ENCODE measurements around the gene TUT7. TPM values are rescaled to one million over a fixed set of nuclear protein-coding genes. Genes with fewer than 3 reads are reported as not detected.

The TUT7 gene
- polyA plus RNA-seq, 1 donor from 2014 or later = 21.0 TPM

- H3K27ac ChIP-seq (ENCODE audit: low read length) = no peak overlapping the region
- peaks cover 10% of the 10 kb centered on the region for H3K36me3 ChIP-seq (ENCODE audit: insufficient read depth, low read length)
- H4K20me1 ChIP-seq (ENCODE audit: insufficient read depth) = no peaks in the 10 kb centered on the region
Observed at GRCh38 chr9:86321373-86321772, 32.8 kb downstream of the TUT7 start.

GRCh38 chr9:86318187-86318586 lies 36.0 kb downstream of the TUT7 start:
- no peaks in the 10 kb centered on the region for H3K79me2 ChIP-seq (replicated peaks; ENCODE audit: insufficient read depth, low read length)
- no peaks in the 10 kb centered on the region for H4K20me1 ChIP-seq (ENCODE audit: insufficient read depth)
- H3K9me3 ChIP-seq (ENCODE audit: low read length) = no peaks in the 10 kb centered on the region
- H3F3A ChIP-seq (ENCODE audit: insufficient read depth, low read length, poor library complexity, severe bottlenecking) = no peaks in the 10 kb centered on the region
- no peak overlapping the region for H2AFZ ChIP-seq (ENCODE audit: low read depth, low read length)
- H3K27ac ChIP-seq (ENCODE audit: low read length) = no peak overlapping the region
- H3K9ac ChIP-seq (ENCODE audit: low read length) = no peak overlapping the region
- no peak overlapping the region for H3K4me2 ChIP-seq (ENCODE audit: low read length)
- peaks cover 16% of the 10 kb centered on the region for H3K36me3 ChIP-seq (ENCODE audit: insufficient read depth, low read length)
- H3K4me3 ChIP-seq (ENCODE audit: low read length) = no peak overlapping the region
- no peaks in the 10 kb centered on the region for H3K27me3 ChIP-seq (ENCODE audit: insufficient read depth, low read depth, low read length)
- no peaks in the 10 kb centered on the region for H3K9me2 ChIP-seq (ENCODE audit: insufficient read depth, low read length)
- no peak for TF ChIP-seq CTCF (IDR thresholded peaks at IDR 0.05; ENCODE audit: poor library complexity, severe bottlenecking)
- TF ChIP-seq EZH2 (IDR thresholded peaks at IDR 0.05; ENCODE audit: borderline replicate concordance, insufficient read depth, low read length, poor library complexity, severe bottlenecking) = no peak
- no peak for TF ChIP-seq RAD21 (conservative IDR thresholded peaks at IDR 0.05)
- no peak for TF ChIP-seq TAF1 (IDR thresholded peaks at IDR 0.05; ENCODE audit: low read depth)
- TF ChIP-seq SMC3 (conservative IDR thresholded peaks at IDR 0.05; ENCODE audit: poor library complexity) = no peak
- TF ChIP-seq MXI1 (conservative IDR thresholded peaks at IDR 0.05; ENCODE audit: poor library complexity, severe bottlenecking) = no peak
- TF ChIP-seq POLR2AphosphoS5 (IDR thresholded peaks at IDR 0.05) = no peak
- TF ChIP-seq EP300 (conservative IDR thresholded peaks at IDR 0.05; ENCODE audit: poor library complexity, severe bottlenecking) = no peak

More at GRCh38 chr9:86321373-86321772, 32.8 kb downstream of the TUT7 start:
- H3K9me2 ChIP-seq (ENCODE audit: insufficient read depth, low read length) = no peaks in the 10 kb centered on the region
- TF ChIP-seq EP300 (conservative IDR thresholded peaks at IDR 0.05; ENCODE audit: poor library complexity, severe bottlenecking) (no peak), TAF1 (IDR thresholded peaks at IDR 0.05; ENCODE audit: low read depth) (no peak), EZH2 (IDR thresholded peaks at IDR 0.05; ENCODE audit: borderline replicate concordance, insufficient read depth, low read length, poor library complexity, severe bottlenecking) (no peak), POLR2AphosphoS5 (IDR thresholded peaks at IDR 0.05) (no peak), SMC3 (conservative IDR thresholded peaks at IDR 0.05; ENCODE audit: poor library complexity) (no peak), MXI1 (conservative IDR thresholded peaks at IDR 0.05; ENCODE audit: poor library complexity, severe bottlenecking) (no peak), REST (IDR thresholded peaks at IDR 0.05; ENCODE audit: borderline replicate concordance) (no peak), CTCF (IDR thresholded peaks at IDR 0.05; ENCODE audit: poor library complexity, severe bottlenecking) (no peak), RAD21 (conservative IDR thresholded peaks at IDR 0.05) (no peak)
- H3K4me2 ChIP-seq (ENCODE audit: low read length) = no peak overlapping the region
- H3K27me3 ChIP-seq (ENCODE audit: insufficient read depth, low read depth, low read length) = no peaks in the 10 kb centered on the region
- H3K9ac ChIP-seq (ENCODE audit: low read length) = no peak overlapping the region
- no peaks in the 10 kb centered on the region for H3F3A ChIP-seq (ENCODE audit: insufficient read depth, low read length, poor library complexity, severe bottlenecking)
- H3K4me3 ChIP-seq (ENCODE audit: low read length) = no peak overlapping the region
- H3K9me3 ChIP-seq (ENCODE audit: low read length) = no peaks in the 10 kb centered on the region
- H2AFZ ChIP-seq (ENCODE audit: low read depth, low read length) = no peak overlapping the region
- no peaks in the 10 kb centered on the region for H3K79me2 ChIP-seq (replicated peaks; ENCODE audit: insufficient read depth, low read length)
